ENCODE measurements around the gene DDX55.

DNA sequence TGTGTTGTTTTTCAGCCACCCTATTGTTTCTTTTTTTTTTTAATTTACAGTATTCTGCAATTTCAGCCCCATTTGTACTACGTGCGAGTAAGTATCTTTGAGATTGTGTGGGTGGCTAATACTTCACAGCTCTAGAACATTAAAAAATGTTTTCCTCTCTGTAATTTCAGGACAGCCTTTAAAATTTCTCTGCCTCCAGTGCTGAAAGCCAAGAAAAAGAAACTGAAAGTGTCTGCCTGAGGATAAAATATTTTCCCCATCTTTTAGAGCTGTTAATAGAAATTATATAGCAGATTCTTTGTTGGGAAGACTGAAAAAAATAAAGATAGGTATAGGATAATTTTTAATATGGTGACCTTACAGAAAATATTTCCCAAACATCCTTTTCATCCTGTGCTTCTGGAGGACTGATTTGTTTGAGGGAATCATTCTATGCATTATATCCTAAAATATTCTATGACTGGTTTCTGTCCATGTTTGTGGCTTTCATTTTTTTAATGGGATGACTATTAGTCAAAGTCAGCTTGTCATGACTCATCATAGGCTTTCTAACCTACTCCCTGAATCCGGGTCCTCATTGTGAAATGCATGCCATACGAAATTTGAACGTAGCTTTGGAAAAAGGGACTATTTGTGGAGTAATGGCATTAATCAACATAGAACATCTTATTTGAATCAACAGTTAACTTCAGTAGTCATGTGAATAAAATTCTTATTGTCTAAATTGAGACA lies 58.3 kb downstream of the DDX55 start:
- TF ChIP-seq, protein P1, sequence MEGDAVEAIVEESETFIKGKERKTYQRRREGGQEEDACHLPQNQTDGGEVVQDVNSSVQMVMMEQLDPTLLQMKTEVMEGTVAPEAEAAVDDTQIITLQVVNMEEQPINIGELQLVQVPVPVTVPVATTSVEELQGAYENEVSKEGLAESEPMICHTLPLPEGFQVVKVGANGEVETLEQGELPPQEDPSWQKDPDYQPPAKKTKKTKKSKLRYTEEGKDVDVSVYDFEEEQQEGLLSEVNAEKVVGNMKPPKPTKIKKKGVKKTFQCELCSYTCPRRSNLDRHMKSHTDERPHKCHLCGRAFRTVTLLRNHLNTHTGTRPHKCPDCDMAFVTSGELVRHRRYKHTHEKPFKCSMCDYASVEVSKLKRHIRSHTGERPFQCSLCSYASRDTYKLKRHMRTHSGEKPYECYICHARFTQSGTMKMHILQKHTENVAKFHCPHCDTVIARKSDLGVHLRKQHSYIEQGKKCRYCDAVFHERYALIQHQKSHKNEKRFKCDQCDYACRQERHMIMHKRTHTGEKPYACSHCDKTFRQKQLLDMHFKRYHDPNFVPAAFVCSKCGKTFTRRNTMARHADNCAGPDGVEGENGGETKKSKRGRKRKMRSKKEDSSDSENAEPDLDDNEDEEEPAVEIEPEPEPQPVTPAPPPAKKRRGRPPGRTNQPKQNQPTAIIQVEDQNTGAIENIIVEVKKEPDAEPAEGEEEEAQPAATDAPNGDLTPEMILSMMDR (conservative IDR thresholded peaks at IDR 0.05; ENCODE audit: low read depth in 2 of 2): no peak
- TF ChIP-seq, protein P2, sequence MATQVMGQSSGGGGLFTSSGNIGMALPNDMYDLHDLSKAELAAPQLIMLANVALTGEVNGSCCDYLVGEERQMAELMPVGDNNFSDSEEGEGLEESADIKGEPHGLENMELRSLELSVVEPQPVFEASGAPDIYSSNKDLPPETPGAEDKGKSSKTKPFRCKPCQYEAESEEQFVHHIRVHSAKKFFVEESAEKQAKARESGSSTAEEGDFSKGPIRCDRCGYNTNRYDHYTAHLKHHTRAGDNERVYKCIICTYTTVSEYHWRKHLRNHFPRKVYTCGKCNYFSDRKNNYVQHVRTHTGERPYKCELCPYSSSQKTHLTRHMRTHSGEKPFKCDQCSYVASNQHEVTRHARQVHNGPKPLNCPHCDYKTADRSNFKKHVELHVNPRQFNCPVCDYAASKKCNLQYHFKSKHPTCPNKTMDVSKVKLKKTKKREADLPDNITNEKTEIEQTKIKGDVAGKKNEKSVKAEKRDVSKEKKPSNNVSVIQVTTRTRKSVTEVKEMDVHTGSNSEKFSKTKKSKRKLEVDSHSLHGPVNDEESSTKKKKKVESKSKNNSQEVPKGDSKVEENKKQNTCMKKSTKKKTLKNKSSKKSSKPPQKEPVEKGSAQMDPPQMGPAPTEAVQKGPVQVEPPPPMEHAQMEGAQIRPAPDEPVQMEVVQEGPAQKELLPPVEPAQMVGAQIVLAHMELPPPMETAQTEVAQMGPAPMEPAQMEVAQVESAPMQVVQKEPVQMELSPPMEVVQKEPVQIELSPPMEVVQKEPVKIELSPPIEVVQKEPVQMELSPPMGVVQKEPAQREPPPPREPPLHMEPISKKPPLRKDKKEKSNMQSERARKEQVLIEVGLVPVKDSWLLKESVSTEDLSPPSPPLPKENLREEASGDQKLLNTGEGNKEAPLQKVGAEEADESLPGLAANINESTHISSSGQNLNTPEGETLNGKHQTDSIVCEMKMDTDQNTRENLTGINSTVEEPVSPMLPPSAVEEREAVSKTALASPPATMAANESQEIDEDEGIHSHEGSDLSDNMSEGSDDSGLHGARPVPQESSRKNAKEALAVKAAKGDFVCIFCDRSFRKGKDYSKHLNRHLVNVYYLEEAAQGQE (IDR thresholded peaks at IDR 0.05; ENCODE audit: unreplicated experiment): no peak
- TF ChIP-seq POLR2AphosphoS5 (IDR thresholded peaks at IDR 0.05; ENCODE audit: low read depth): no peak
- TF ChIP-seq EZH2 (IDR thresholded peaks at IDR 0.05; ENCODE audit: low read depth, unreplicated experiment): no peak

Data from GM23338 (cell line).